H1 (cell line): ENCODE results near the gene SNX25. TPM values are rescaled to one million over a fixed set of nuclear protein-coding genes. Genes with fewer than 3 reads are reported as not detected.

Source experiments
- CTCF ChIA-PET: fragments of 300-600 bp; sonication (Branson Sonifier 250); formaldehyde crosslinking; loops from one replicate; lab custom pipeline; 2021; ENCODE audit not compliant: partially characterized antibody; lab: Charles Lee
- POLR2A ChIA-PET: fragments of 300-600 bp; sonication (Branson Sonifier 250); formaldehyde crosslinking; loops from one replicate; lab custom pipeline; 2021; ENCODE audit warnings: inconsistent platforms; ENCODE audit not compliant: partially characterized antibody; lab: Charles Lee
- DNase-seq, 2 experiments: peaks; one replicate each; pipeline versions ENCODE4 v3.0.0 to v3.0.0-alpha.2; 2010 to 2022; ENCODE audit warnings: low spot score in 2 of 2, low read depth in 1 of 2, mixed read lengths in 1 of 2
- FAIRE-seq: peaks from 2 replicates; lab custom pipeline; 2011; peaks lifted over from hg19 to GRCh38; lab: Jason Lieb, UNC
- H2AFZ ChIP-seq: 2 replicates; pipeline ENCODE4 v1.8.1; 2012; ENCODE audit warnings: low read length, inconsistent platforms
- H2AK5ac ChIP-seq: 2 replicates; pipeline ENCODE4 v1.6.1; 2013; ENCODE audit warnings: low read depth, low read length
- H2BK120ac ChIP-seq: replicated peaks from 2 replicates; pipeline ENCODE3; 2013; ENCODE audit warnings: low read depth, low read length, inconsistent platforms
- H2BK12ac ChIP-seq: 2 replicates; pipeline ENCODE4 v1.6.1; 2013; ENCODE audit warnings: low read depth, low read length
- H2BK15ac ChIP-seq: 2 replicates; pipeline ENCODE4 v1.6.1; 2013; ENCODE audit warnings: low read length
- H2BK20ac ChIP-seq: 2 replicates; pipeline ENCODE4 v1.6.1; 2013; ENCODE audit warnings: low read length
- H2BK5ac ChIP-seq: 2 replicates; pipeline ENCODE4 v1.6.1; 2013; ENCODE audit warnings: low read depth, low read length
- H3K14ac ChIP-seq: 2 replicates; pipeline ENCODE4 v1.6.1; 2013; ENCODE audit warnings: inconsistent platforms; ENCODE audit not compliant: insufficient read length
- H3K18ac ChIP-seq: 2 replicates; pipeline ENCODE4 v1.6.1; 2013; ENCODE audit warnings: low read length; ENCODE audit errors: extremely low read depth
- H3K23ac ChIP-seq: 2 replicates; pipeline ENCODE4 v1.6.1; 2013; ENCODE audit warnings: inconsistent platforms; ENCODE audit not compliant: insufficient read length
- H3K23me2 ChIP-seq: 2 replicates; pipeline ENCODE4 v1.6.1; 2013; ENCODE audit warnings: low read depth, low read length
- H3K27ac ChIP-seq: 2 replicates; pipeline ENCODE4 v1.6.1; 2011; ENCODE audit warnings: low read depth, low read length, inconsistent platforms
- H3K27me3 ChIP-seq, 4 experiments: replicated peaks in 1 of 4; 1 replicate in 1 of 4; 2 replicates in 3 of 4; pipeline versions ENCODE4 v1.6.1 to v1.8.1; 2011 to 2013; ENCODE audit warnings: low read length in 3 of 4, mild to moderate bottlenecking in 3 of 4, inconsistent platforms in 2 of 4, mixed read lengths in 2 of 4, moderate library complexity in 1 of 4; ENCODE audit not compliant: control insufficient read depth in 3 of 4, insufficient read depth in 3 of 4; ENCODE audit errors: extremely low read depth in 1 of 4
- H3K36me3 ChIP-seq, 4 experiments: 2 replicates each; pipeline versions ENCODE4 v1.6.1 to v1.8.1; 2011 to 2013; ENCODE audit warnings: mild to moderate bottlenecking in 4 of 4, low read length in 3 of 4, moderate library complexity in 2 of 4, control low read depth in 1 of 4, inconsistent platforms in 1 of 4; ENCODE audit not compliant: insufficient read depth in 4 of 4, control insufficient read depth in 2 of 4
- H3K4ac ChIP-seq: replicated peaks from 2 replicates; pipeline ENCODE3; 2013; ENCODE audit warnings: low read length, low read depth, mixed read lengths, inconsistent platforms; ENCODE audit not compliant: insufficient read length
- H3K4me1 ChIP-seq, 4 experiments: replicated peaks in 1 of 4; 1 replicate in 1 of 4; 2 replicates in 3 of 4; pipeline versions ENCODE4 v1.6.1 to v1.8.1; 2011 to 2013; ENCODE audit warnings: low read length in 3 of 4, inconsistent platforms in 2 of 4, mixed read lengths in 1 of 4; ENCODE audit not compliant: insufficient read depth in 4 of 4, control insufficient read depth in 3 of 4
- H3K4me2 ChIP-seq, 2 experiments: 2 replicates each; pipeline versions ENCODE4 v1.6.1 to v1.8.1; 2011 to 2013; ENCODE audit warnings: low read depth in 2 of 2, low read length in 2 of 2, control low read depth in 1 of 2, inconsistent platforms in 1 of 2, mild to moderate bottlenecking in 1 of 2; ENCODE audit not compliant: insufficient read depth in 1 of 2
- H3K4me3 ChIP-seq, 4 experiments: fragments of 200-600, 300-600 bp in 1 of 4; sonication (generic), shearing (Covaris generic), sonication (Bioruptor Twin) in 1 of 4; 2 replicates each; pipeline versions ENCODE4 v1.5.1 to v1.8.1; 2011 to 2016; ENCODE audit warnings: low read length in 4 of 4, low read depth in 3 of 4, control low read depth in 2 of 4, inconsistent platforms in 2 of 4, mild to moderate bottlenecking in 2 of 4, mixed read lengths in 1 of 4, moderate library complexity in 1 of 4; ENCODE audit not compliant: insufficient read depth in 2 of 4; ENCODE audit errors: extremely low read depth in 1 of 4
- H3K56ac ChIP-seq: replicated peaks from 2 replicates; pipeline ENCODE3; 2013; ENCODE audit warnings: low read depth, mild to moderate bottlenecking, mixed read lengths, low read length, inconsistent platforms; ENCODE audit not compliant: insufficient read length
- H3K79me1 ChIP-seq: 2 replicates; pipeline ENCODE4 v1.6.1; 2013; ENCODE audit warnings: low read depth, low read length, control low read depth
- H3K79me2 ChIP-seq, 2 experiments: 2 replicates each; pipeline versions ENCODE4 v1.6.1 to v1.8.1; 2012 to 2013; ENCODE audit warnings: low read length in 2 of 2, mild to moderate bottlenecking in 2 of 2, inconsistent platforms in 1 of 2; ENCODE audit not compliant: insufficient read depth in 2 of 2, control insufficient read depth in 1 of 2
- H3K9ac ChIP-seq, 4 experiments: replicated peaks in 1 of 4; 1 replicate in 1 of 4; 2 replicates in 3 of 4; pipeline versions ENCODE4 v1.6.1 to v1.8.1; 2011 to 2013; ENCODE audit warnings: low read depth in 3 of 4, low read length in 3 of 4, control low read depth in 2 of 4, mild to moderate bottlenecking in 2 of 4, moderate library complexity in 2 of 4, inconsistent platforms in 1 of 4; ENCODE audit errors: extremely low read depth in 1 of 4
- H3K9me3 ChIP-seq, 2 experiments: 2 replicates each; pipeline versions ENCODE4 v1.6.1 to v1.8.1; 2012 to 2013; ENCODE audit warnings: mild to moderate bottlenecking in 2 of 2, moderate library complexity in 2 of 2, control low read depth in 1 of 2, inconsistent platforms in 1 of 2, low read depth in 1 of 2, low read length in 1 of 2, mixed read lengths in 1 of 2; ENCODE audit not compliant: insufficient read depth in 2 of 2
- H4K20me1 ChIP-seq, 2 experiments: replicated peaks in 1 of 2; 2 replicates each; pipeline versions ENCODE3 to v1.8.1; 2011 to 2013; ENCODE audit warnings: inconsistent platforms in 2 of 2, low read length in 2 of 2, mild to moderate bottlenecking in 1 of 2; ENCODE audit not compliant: insufficient read depth in 2 of 2, control insufficient read depth in 1 of 2
- H4K5ac ChIP-seq: 2 replicates; pipeline ENCODE4 v1.6.1; 2013; ENCODE audit warnings: low read length, low read depth, mixed read lengths, inconsistent platforms; ENCODE audit not compliant: insufficient read length
- H4K8ac ChIP-seq: 2 replicates; pipeline ENCODE4 v1.8.0; 2013; ENCODE audit warnings: mild to moderate bottlenecking, moderate library complexity, low read length, inconsistent platforms; ENCODE audit not compliant: insufficient read depth; ENCODE audit errors: extremely low read depth
- H4K91ac ChIP-seq: replicated peaks from 2 replicates; pipeline ENCODE3; 2013; ENCODE audit warnings: low read length, mixed read lengths, inconsistent platforms; ENCODE audit not compliant: insufficient read length
- CTBP2 ChIP-seq: IDR thresholded peaks from 2 replicates; pipeline ENCODE4 v1.7.0; 2011; ENCODE audit warnings: borderline replicate concordance, mild to moderate bottlenecking, moderate library complexity, mixed read lengths, low read length; ENCODE audit not compliant: insufficient read depth, insufficient read length
- EGR1 ChIP-seq: IDR thresholded peaks from 2 replicates; pipeline ENCODE4 v1.6.1; 2011; ENCODE audit warnings: low read depth, low read length, borderline replicate concordance
- FOSL1 ChIP-seq: IDR thresholded peaks from 2 replicates; pipeline ENCODE4 v1.6.1; 2011; ENCODE audit warnings: mild to moderate bottlenecking, low read depth, low read length, moderate library complexity; ENCODE audit not compliant: insufficient read depth
- MAFK ChIP-seq: IDR thresholded peaks from 2 replicates; pipeline ENCODE4 v1.6.1; 2012; ENCODE audit warnings: low read depth, mild to moderate bottlenecking, improper control_type of control experiment, low read length
- PHF8 ChIP-seq: fragments of 200-600 bp; sonication (generic); conservative IDR thresholded peaks from 2 replicates; pipeline ENCODE4 v1.7.1; 2012; ENCODE audit warnings: low read depth, mild to moderate bottlenecking, inconsistent platforms, low read length, moderate library complexity
- POLR2AphosphoS5 ChIP-seq: IDR thresholded peaks from 2 replicates; pipeline ENCODE4 v1.6.1; 2011; ENCODE audit warnings: low read depth, low read length
- RAD21 ChIP-seq, 2 experiments: IDR thresholded peaks in 1 of 2; conservative IDR thresholded peaks in 1 of 2; 2 replicates each; pipeline ENCODE4 v1.6.1; 2011; ENCODE audit warnings: low read depth in 2 of 2, low read length in 2 of 2, improper control_type of control experiment in 1 of 2, inconsistent platforms in 1 of 2, mild to moderate bottlenecking in 1 of 2, moderate library complexity in 1 of 2
- RFX5 ChIP-seq: IDR thresholded peaks from 2 replicates; pipeline ENCODE4 v1.6.1; 2011; ENCODE audit warnings: low read depth, low read length, improper control_type of control experiment, borderline replicate concordance
- SAP30 ChIP-seq: fragments of 300-600 bp; sonication (generic); IDR thresholded peaks from 2 replicates; pipeline ENCODE4 v1.7.1; 2012; ENCODE audit warnings: low read length, moderate library complexity, mild to moderate bottlenecking, inconsistent platforms; ENCODE audit not compliant: insufficient read depth, insufficient replicate concordance
- SRF ChIP-seq: IDR thresholded peaks from 2 replicates; pipeline ENCODE4 v1.6.1; 2011; ENCODE audit warnings: mild to moderate bottlenecking, low read depth, low read length, moderate library complexity
- TAF7 ChIP-seq: optimal IDR thresholded peaks from 2 replicates; pipeline ENCODE3; 2011; ENCODE audit warnings: low read depth, mild to moderate bottlenecking, inconsistent platforms, low read length, moderate library complexity, borderline replicate concordance
- TEAD4 ChIP-seq: IDR thresholded peaks from 2 replicates; pipeline ENCODE4 v1.6.1; 2012; ENCODE audit warnings: low read depth, low read length, inconsistent platforms, mixed read lengths
- ZNF274 ChIP-seq: IDR thresholded peaks from 2 replicates; pipeline ENCODE4 v1.7.0; 2012; ENCODE audit warnings: low read length, borderline replicate concordance; ENCODE audit errors: extremely low read depth
- WGBS, 2 experiments: shearing (Covaris generic) in 1 of 2; methylation state at CpG; one replicate each; pipeline versions ENCODE4 v1.1.6 to v1.1.7; 2013 to 2015; ENCODE audit warnings: low lambda C conversion rate in 2 of 2, mixed read lengths in 2 of 2, inconsistent platforms in 1 of 2, low coverage in 1 of 2, missing lambda C conversion rate in 1 of 2; ENCODE audit not compliant: insufficient replicate concordance in 2 of 2, insufficient coverage in 1 of 2, insufficient read length in 1 of 2; ENCODE audit errors: extremely low coverage in 1 of 2, missing lambda C conversion rate in 1 of 2; 5-methylcytosine and 5-hydroxymethylcytosine counted together
- polyA plus RNA-seq, 7 experiments: library from polyadenylated mRNA; depleted of rRNA in 3 of 7; stranded (reverse) in 5 of 7; unstranded in 2 of 7; fragments of >200 nt in 5 of 7; fragments of 200-250 nt in 2 of 7; gene quantifications; 1 replicate in 5 of 7; 2 replicates in 1 of 7; 4 replicates in 1 of 7; pipeline versions ENCODE4 v1.2.1 to v1.2.3, GENCODE V29; 2011 to 2013; ENCODE audit warnings: missing spikeins in 2 of 7, mixed read lengths in 2 of 7
- total RNA-seq: library from RNA; stranded (reverse); fragmentation: NEBNext Ultra II Directional; extraction: Animal tissue kit (Norgen Biotek cat#: 25700); gene quantifications from 2 replicates; pipeline ENCODE4 v1.2.1, GENCODE V29; 2021

Gene SNX25
- total and polyA plus RNA-seq, 2 of the 8 experiments (the other 6 are each of a cell fraction or from before 2014, with no cell fraction given) = 5.4 to 19.9 TPM

DNA sequence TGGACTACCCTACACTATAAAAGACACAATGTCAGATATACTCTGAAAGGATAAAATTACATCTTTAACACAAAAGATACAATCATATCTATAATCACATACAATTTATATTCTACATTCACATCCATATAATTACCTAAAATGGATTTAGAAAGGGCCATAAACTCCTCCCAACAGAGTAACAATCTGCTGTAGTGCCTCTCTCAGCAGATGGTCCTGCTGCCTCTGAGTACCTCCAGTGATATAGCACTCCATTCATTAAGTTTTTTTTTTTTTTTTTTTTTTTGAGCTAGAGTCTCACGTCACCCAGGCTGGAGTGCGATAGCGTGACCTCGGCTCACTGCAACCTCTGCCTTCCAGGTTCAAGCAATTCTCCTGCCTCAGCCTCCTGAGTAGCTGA, 194.6 kb downstream of the SNX25 start:
- FAIRE-seq (no peak), DNase-seq (no peak)
- H4K91ac ChIP-seq = no peak overlapping the region
- H2BK20ac ChIP-seq = no peak overlapping the region
- no peak overlapping the region for H3K9ac ChIP-seq
- peaks cover 0 to 38% (median 7%) of the 10 kb centered on the region in 4 experiments; a peak in 4 of 8 replicates for H3K36me3 ChIP-seq
- H2BK120ac ChIP-seq = no peak overlapping the region
- H3K9me3 ChIP-seq = no peaks in the 10 kb centered on the region
- H4K8ac ChIP-seq = no peak overlapping the region
- H2AK5ac ChIP-seq = no peak overlapping the region
- no peaks in the 10 kb centered on the region for H4K20me1 ChIP-seq
- ChIA-PET CTCF (interaction anchor here (1.1 kb wide), 1 partner anchor 194 kb away, joined by 3 read pairs; no protein-coding TSS in a partner anchor), POLR2A (no interaction called here)
- no peak overlapping the region for H3K4me3 ChIP-seq
- no peak overlapping the region for H3K4ac ChIP-seq
- no peaks in the 10 kb centered on the region for H3K4me1 ChIP-seq
- no peak overlapping the region for H3K27ac ChIP-seq
- no peak overlapping the region for H3K23ac ChIP-seq
- H3K79me1 ChIP-seq = no peaks in the 10 kb centered on the region
- no peak overlapping the region for H3K4me2 ChIP-seq
- no peak overlapping the region for H2BK12ac ChIP-seq
- H2BK15ac ChIP-seq = no peak overlapping the region
- no peak overlapping the region for H3K18ac ChIP-seq
- H3K79me2 ChIP-seq = no peaks in the 10 kb centered on the region
- no peak overlapping the region for H2BK5ac ChIP-seq
- 100% methylated on average over 1 of the region's 4 CpGs; no CpG with 5 or more reads in 1 of the 2 experiments for WGBS, 2 experiments
- H4K5ac ChIP-seq = no peak overlapping the region
- H3K56ac ChIP-seq = no peak overlapping the region
- H3K23me2 ChIP-seq = no peaks in the 10 kb centered on the region
- H3K14ac ChIP-seq = no peak overlapping the region
- no peaks in the 10 kb centered on the region for H3K27me3 ChIP-seq
- no peak overlapping the region for H2AFZ ChIP-seq
- no peak for TF ChIP-seq RFX5
- no peak for TF ChIP-seq POLR2AphosphoS5
- TF ChIP-seq SAP30 = no peak
- no peak for TF ChIP-seq ZNF274
- TF ChIP-seq EGR1 = no peak
- no peak for TF ChIP-seq TEAD4
- no peak for TF ChIP-seq RAD21 (IDR thresholded peaks at IDR 0.05 in 1 of 2, conservative IDR thresholded peaks at IDR 0.05 in 1 of 2; ENCODE audit: low read depth in 2 of 2, low read length in 2 of 2)
- no peak for TF ChIP-seq CTBP2
- TF ChIP-seq FOSL1 = no peak
- no peak for TF ChIP-seq SRF
- TF ChIP-seq PHF8 = no peak
- no peak for TF ChIP-seq MAFK
- no peak for TF ChIP-seq TAF7
